Activated CD8-positive, alpha-beta memory T cell treated with anti-CD3 and anti-CD28 coated beads for 4 hours (primary cell): Measurements from ENCODE around the gene FAIM2.

Experiments used
- DNase-seq, 2 donors: peaks; one replicate each; pipeline ENCODE4 v3.0.0-alpha.2; 2020; ENCODE audit warnings: low read depth in 2 of 2

The FAIM2 gene

GRCh38 chr12:49917788-49918173, 14.1 kb upstream of the FAIM2 start:
- no peak for DNase-seq

GRCh38 chr12:49917166-49917787, 13.6 kb upstream of the FAIM2 start:
- DNase-seq: no peak

- DNase-seq: no peak
Measured at GRCh38 chr12:49916129-49916919, 12.6 kb upstream of the FAIM2 start.

- DNase-seq: no peak
Measured at GRCh38 chr12:49912345-49913255, 8.9 kb upstream of the FAIM2 start.

GRCh38 chr12:49911213-49911605, 7.5 kb upstream of the FAIM2 start:
- no peak for DNase-seq

- DNase-seq: no peak
Measured at GRCh38 chr12:49910331-49911212, 6.9 kb upstream of the FAIM2 start.

- DNase-seq: no peak
Measured at GRCh38 chr12:49909826-49910225, 6.1 kb upstream of the FAIM2 start.

GRCh38 chr12:49909356-49909755, 5.7 kb upstream of the FAIM2 start:
- no peak for DNase-seq

GRCh38 chr12:49907352-49907751, 3.7 kb upstream of the FAIM2 start:
- no peak for DNase-seq

- no peak for DNase-seq
Measured at GRCh38 chr12:49905718-49906314, 2.1 kb upstream of the FAIM2 start.

- DNase-seq: no peak
Measured at GRCh38 chr12:49904601-49905000, 901 bp upstream of the FAIM2 start.

- DNase-seq: no peak
Measured at GRCh38 chr12:49903351-49903699, 375 bp downstream of the FAIM2 start.

- no peak for DNase-seq
Measured at GRCh38 chr12:49902399-49903350, 1.0 kb downstream of the FAIM2 start.

- no peak for DNase-seq
Measured at GRCh38 chr12:49901986-49902385, 1.7 kb downstream of the FAIM2 start.

- no peak for DNase-seq
Measured at GRCh38 chr12:49901026-49901425, 2.7 kb downstream of the FAIM2 start.

GRCh38 chr12:49900371-49900770, 3.3 kb downstream of the FAIM2 start:
- no peak for DNase-seq

GRCh38 chr12:49899921-49900320, 3.8 kb downstream of the FAIM2 start:
- no peak for DNase-seq

- DNase-seq: no peak
Measured at GRCh38 chr12:49899286-49899843, 4.3 kb downstream of the FAIM2 start.

- DNase-seq: no peak
Measured at GRCh38 chr12:49897276-49897675, 6.4 kb downstream of the FAIM2 start.

GRCh38 chr12:49895773-49896172, 7.9 kb downstream of the FAIM2 start:
- DNase-seq: no peak
